Esophagus squamous epithelium (tissue), 4 donors: ENCODE measurements around the gene ZNF644.

Experiments
- CTCF ChIP-seq, 6 experiments: fragments of 450-650 bp in 4 of 6; fragments of 200-600 bp in 2 of 6; sonication (generic) in 2 of 6; IDR thresholded peaks; one replicate each; pipeline ENCODE4 v1.5.1; 2016 to 2019; ENCODE audit warnings: antibody characterized with exemption in 6 of 6, mild to moderate bottlenecking in 4 of 6, moderate library complexity in 4 of 6
- POLR2A ChIP-seq, 4 donors: fragments of 450-650 bp; IDR thresholded peaks; one replicate each; pipeline ENCODE4 v1.6.1; 2017; ENCODE audit warnings: antibody characterized with exemption in 4 of 4, mild to moderate bottlenecking in 4 of 4, moderate library complexity in 3 of 4

- TF ChIP-seq CTCF (IDR thresholded peaks at IDR 0.05) (no peak), POLR2A (IDR thresholded peaks at IDR 0.05) (no peak)
Observed at GRCh38 chr1:90919900-90920299, 101.9 kb downstream of the ZNF644 start.
